HL-60 (cell line): ENCODE results near the gene TMEM176B.

ENCODE experiments used
- CTCF ChIP-seq: IDR thresholded peaks from one replicate; pipeline ENCODE4 v1.5.1; 2011; ENCODE audit warnings: low read length, control low read depth, inconsistent platforms; ENCODE audit not compliant: insufficient read depth
- GABPA ChIP-seq: IDR thresholded peaks from 2 replicates; pipeline ENCODE4 v1.6.1; 2012; ENCODE audit warnings: low read depth
- POLR2AphosphoS5 ChIP-seq: IDR thresholded peaks from 2 replicates; pipeline ENCODE4 v1.6.1; 2012; ENCODE audit warnings: low read depth
- REST ChIP-seq: IDR thresholded peaks from 2 replicates; pipeline ENCODE4 v1.6.1; 2012; ENCODE audit warnings: low read depth; ENCODE audit not compliant: insufficient replicate concordance
- SPI1 ChIP-seq: IDR thresholded peaks from 2 replicates; pipeline ENCODE4 v1.6.1; 2012; ENCODE audit warnings: low read depth, mild to moderate bottlenecking, borderline replicate concordance

GRCh38 chr7:150804802-150805201 lies 4.6 kb upstream of the TMEM176B start:
- TF ChIP-seq CTCF: no peak
- no peak for TF ChIP-seq POLR2AphosphoS5
- TF ChIP-seq REST: no peak
- no peak for TF ChIP-seq GABPA
- TF ChIP-seq SPI1: no peak
